ENCODE measurements around the gene PLCXD1.

PLCXD1 gene

GRCh38 chrX:332916-333610 lies 51.9 kb downstream of the PLCXD1 start:
- Mint-ChIP-seq H3K36me3 (peaks cover 3% of the 10 kb centered on the region), H3K4me3 (no peak overlapping the region), H3K27ac (no peak overlapping the region), H3K27me3 (no peaks in the 10 kb centered on the region), H3K4me1 (no peaks in the 10 kb centered on the region), H3K9me3 (no peaks in the 10 kb centered on the region)

GRCh38 chrX:333611-334311 lies 52.6 kb downstream of the PLCXD1 start:
- Mint-ChIP-seq H3K4me3 (no peak overlapping the region), H3K27me3 (no peaks in the 10 kb centered on the region), H3K9me3 (no peaks in the 10 kb centered on the region), H3K27ac (no peak overlapping the region), H3K4me1 (no peaks in the 10 kb centered on the region), H3K36me3 (peaks cover 3% of the 10 kb centered on the region)

GRCh38 chrX:334331-334891 lies 53.2 kb downstream of the PLCXD1 start:
- H3K27ac Mint-ChIP-seq = no peak overlapping the region
- H3K4me1 Mint-ChIP-seq = no peaks in the 10 kb centered on the region

GRCh38 chrX:334971-335757 lies 54.0 kb downstream of the PLCXD1 start:
- H3K27me3 Mint-ChIP-seq = no peaks in the 10 kb centered on the region
- no peaks in the 10 kb centered on the region for H3K4me1 Mint-ChIP-seq
- H3K4me3 Mint-ChIP-seq = no peak overlapping the region
- peaks cover 3% of the 10 kb centered on the region for H3K36me3 Mint-ChIP-seq
- H3K27ac Mint-ChIP-seq = no peak overlapping the region
- no peaks in the 10 kb centered on the region for H3K9me3 Mint-ChIP-seq

More at GRCh38 chrX:334331-334891, 53.2 kb downstream of the PLCXD1 start:
- Mint-ChIP-seq H3K36me3 (peaks cover 3% of the 10 kb centered on the region), H3K4me3 (no peak overlapping the region), H3K9me3 (no peaks in the 10 kb centered on the region), H3K27me3 (no peaks in the 10 kb centered on the region)

- no peaks in the 10 kb centered on the region for H3K9me3 Mint-ChIP-seq
- H3K27ac Mint-ChIP-seq = no peak overlapping the region
- no peaks in the 10 kb centered on the region for H3K4me1 Mint-ChIP-seq
- no peaks in the 10 kb centered on the region for H3K27me3 Mint-ChIP-seq
- no peak overlapping the region for H3K4me3 Mint-ChIP-seq
- H3K36me3 Mint-ChIP-seq = peaks cover 3% of the 10 kb centered on the region
Observed at GRCh38 chrX:335758-336155, 54.6 kb downstream of the PLCXD1 start.

GRCh38 chrX:336227-336626 lies 55.0 kb downstream of the PLCXD1 start:
- Mint-ChIP-seq H3K36me3 (peaks cover 3% of the 10 kb centered on the region), H3K27me3 (no peaks in the 10 kb centered on the region), H3K9me3 (no peaks in the 10 kb centered on the region), H3K4me3 (no peak overlapping the region), H3K27ac (no peak overlapping the region), H3K4me1 (no peaks in the 10 kb centered on the region)

GRCh38 chrX:337331-337831 lies 56.2 kb downstream of the PLCXD1 start:
- Mint-ChIP-seq H3K27ac (peak overlapping the region; percentile 30), H3K9me3 (no peaks in the 10 kb centered on the region), H3K36me3 (peaks cover 4% of the 10 kb centered on the region), H3K4me3 (no peak overlapping the region), H3K27me3 (no peaks in the 10 kb centered on the region), H3K4me1 (no peaks in the 10 kb centered on the region)

- Mint-ChIP-seq H3K4me3 (no peak overlapping the region), H3K36me3 (peaks cover 4% of the 10 kb centered on the region), H3K27ac (no peak overlapping the region), H3K9me3 (no peaks in the 10 kb centered on the region), H3K4me1 (no peaks in the 10 kb centered on the region), H3K27me3 (no peaks in the 10 kb centered on the region)
Observed at GRCh38 chrX:338281-338835, 57.2 kb downstream of the PLCXD1 start.

GRCh38 chrX:338836-339400 lies 57.7 kb downstream of the PLCXD1 start:
- H3K27me3 Mint-ChIP-seq = no peaks in the 10 kb centered on the region
- H3K4me3 Mint-ChIP-seq = no peak overlapping the region
- no peaks in the 10 kb centered on the region for H3K9me3 Mint-ChIP-seq
- peaks cover 4% of the 10 kb centered on the region for H3K36me3 Mint-ChIP-seq
- no peak overlapping the region for H3K27ac Mint-ChIP-seq
- no peaks in the 10 kb centered on the region for H3K4me1 Mint-ChIP-seq

GRCh38 chrX:340121-340520 lies 58.9 kb downstream of the PLCXD1 start:
- Mint-ChIP-seq H3K9me3 (no peaks in the 10 kb centered on the region), H3K4me3 (no peak overlapping the region), H3K4me1 (no peaks in the 10 kb centered on the region), H3K27me3 (no peaks in the 10 kb centered on the region), H3K36me3 (peaks cover 4% of the 10 kb centered on the region), H3K27ac (no peak overlapping the region)

GRCh38 chrX:340641-341423 lies 59.7 kb downstream of the PLCXD1 start:
- Mint-ChIP-seq H3K4me3 (no peak overlapping the region), H3K9me3 (no peaks in the 10 kb centered on the region), H3K36me3 (peaks cover 4% of the 10 kb centered on the region), H3K27ac (no peak overlapping the region), H3K27me3 (no peaks in the 10 kb centered on the region), H3K4me1 (no peaks in the 10 kb centered on the region)

- no peaks in the 10 kb centered on the region for H3K27me3 Mint-ChIP-seq
- no peaks in the 10 kb centered on the region for H3K9me3 Mint-ChIP-seq
- H3K4me1 Mint-ChIP-seq = no peaks in the 10 kb centered on the region
- no peak overlapping the region for H3K27ac Mint-ChIP-seq
- peaks cover 3% of the 10 kb centered on the region for H3K36me3 Mint-ChIP-seq
- H3K4me3 Mint-ChIP-seq = no peak overlapping the region
Observed at GRCh38 chrX:341541-342101, 60.4 kb downstream of the PLCXD1 start.

GRCh38 chrX:344371-344901 lies 63.3 kb downstream of the PLCXD1 start:
- Mint-ChIP-seq H3K4me1 (no peaks in the 10 kb centered on the region), H3K4me3 (no peak overlapping the region), H3K27ac (no peak overlapping the region)

More at GRCh38 chrX:344371-344901, 63.3 kb downstream of the PLCXD1 start:
- peaks cover 2% of the 10 kb centered on the region for H3K36me3 Mint-ChIP-seq
- H3K27me3 Mint-ChIP-seq = no peaks in the 10 kb centered on the region
- H3K9me3 Mint-ChIP-seq = no peaks in the 10 kb centered on the region

Data from activated naive CD4-positive, alpha-beta T cell treated with anti-CD3 and anti-CD28 coated beads, Interleukin-2, amount 50 U/mL, for 24 hours (primary cell).